PC-9 (cell line): ENCODE measurements around the gene SGSM1. TPM values are rescaled to one million over a fixed set of nuclear protein-coding genes. Genes with fewer than 3 reads are reported as not detected.

ENCODE experiments used
- BruUV-seq: library from RNA; stranded (reverse); fragments of 400-500 nt; replicated peaks from 2 replicates; lab custom pipeline; 2021; lab: Mats Ljungman, UMichigan
- CTCF ChIA-PET: fragments of 300-600 bp; sonication (Branson Sonifier 250); formaldehyde crosslinking; loops from one replicate; lab custom pipeline; 2022; ENCODE audit warnings: antibody characterized with exemption; lab: Charles Lee
- POLR2A ChIA-PET: fragments of 300-600 bp; sonication (Branson Sonifier 250); formaldehyde crosslinking; loops from one replicate; lab custom pipeline; 2022; ENCODE audit warnings: antibody characterized with exemption; ENCODE audit not compliant: unreplicated experiment; lab: Charles Lee
- DNase-seq, 2 experiments: peaks; one replicate each; pipeline versions ENCODE4 v3.0.0 to v3.0.0-alpha.2; 2015 to 2022; ENCODE audit warnings: mixed read lengths in 1 of 2
- H2AFZ ChIP-seq: fragments of 200-600 bp; sonication (generic); 2 replicates; pipeline ENCODE4 v1.8.1; 2017; ENCODE audit warnings: antibody characterized with exemption
- H3F3A ChIP-seq: fragments of 200-600 bp; sonication (generic); 2 replicates; pipeline ENCODE4 v1.8.1; 2017; ENCODE audit warnings: antibody characterized with exemption, mild to moderate bottlenecking, low read depth; ENCODE audit not compliant: insufficient read depth
- H3K27ac ChIP-seq: fragments of 200-600 bp; sonication (generic); 2 replicates; pipeline ENCODE4 v1.6.1; 2016; ENCODE audit warnings: mixed run types
- H3K27me3 ChIP-seq: fragments of 200-600 bp; sonication (generic); 2 replicates; pipeline ENCODE4 v1.6.1; 2016; ENCODE audit warnings: low read depth, mixed run types; ENCODE audit not compliant: insufficient read depth
- H3K36me3 ChIP-seq: fragments of 200-600 bp; sonication (generic); 2 replicates; pipeline ENCODE4 v1.6.1; 2016; ENCODE audit warnings: low read depth, mixed run types
- H3K4me1 ChIP-seq: fragments of 200-600 bp; sonication (generic); replicated peaks from 2 replicates; pipeline ENCODE4 v1.6.1; 2016; ENCODE audit warnings: mixed run types; ENCODE audit not compliant: insufficient read depth
- H3K4me2 ChIP-seq: fragments of 200-600 bp; sonication (generic); 2 replicates; pipeline ENCODE4 v1.6.1; 2017; ENCODE audit warnings: mixed run types
- H3K4me3 ChIP-seq: fragments of 200-600 bp; sonication (generic); 2 replicates; pipeline ENCODE4 v1.6.1; 2016; ENCODE audit warnings: mixed run types
- H3K79me2 ChIP-seq: fragments of 200-600 bp; sonication (generic); 2 replicates; pipeline ENCODE4 v1.6.1; 2017; ENCODE audit warnings: low read depth, mixed run types
- H3K9me2 ChIP-seq: fragments of 200-600 bp; sonication (generic); 2 replicates; pipeline ENCODE4 v1.8.1; 2017; ENCODE audit warnings: mild to moderate bottlenecking; ENCODE audit not compliant: insufficient read depth
- H3K9me3 ChIP-seq: fragments of 200-600 bp; sonication (generic); 2 replicates; pipeline ENCODE4 v1.8.1; 2016; ENCODE audit warnings: low read depth; ENCODE audit not compliant: insufficient read depth
- H4K20me1 ChIP-seq: fragments of 200-600 bp; sonication (generic); 2 replicates; pipeline ENCODE4 v1.8.1; 2017; ENCODE audit not compliant: insufficient read depth
- CTCF ChIP-seq: fragments of 200-600 bp; sonication (generic); conservative IDR thresholded peaks from 2 replicates; pipeline ENCODE4 v1.6.1; 2017; ENCODE audit warnings: mixed run types, antibody characterized with exemption, mild to moderate bottlenecking, moderate library complexity
- EZH2 ChIP-seq: fragments of 200-600 bp; sonication (generic); IDR thresholded peaks from 2 replicates; pipeline ENCODE4 v1.8.0; 2017; ENCODE audit warnings: antibody characterized with exemption, low read depth
- intact Hi-C: fragments of 100-400 bp; cut with micrococcal nuclease; formaldehyde crosslinking; loops from one replicate; pipeline ENCODE4 v1.10.0; 2022; ENCODE audit not compliant: unreplicated experiment
- total RNA-seq: library from RNA; stranded (reverse); gene quantifications from 2 replicates; pipeline ENCODE4 v1.2.3, GENCODE V29; 2021

The SGSM1 gene
- total RNA-seq, 1 experiment from 2014 or later, result 0.48 TPM

DNA sequence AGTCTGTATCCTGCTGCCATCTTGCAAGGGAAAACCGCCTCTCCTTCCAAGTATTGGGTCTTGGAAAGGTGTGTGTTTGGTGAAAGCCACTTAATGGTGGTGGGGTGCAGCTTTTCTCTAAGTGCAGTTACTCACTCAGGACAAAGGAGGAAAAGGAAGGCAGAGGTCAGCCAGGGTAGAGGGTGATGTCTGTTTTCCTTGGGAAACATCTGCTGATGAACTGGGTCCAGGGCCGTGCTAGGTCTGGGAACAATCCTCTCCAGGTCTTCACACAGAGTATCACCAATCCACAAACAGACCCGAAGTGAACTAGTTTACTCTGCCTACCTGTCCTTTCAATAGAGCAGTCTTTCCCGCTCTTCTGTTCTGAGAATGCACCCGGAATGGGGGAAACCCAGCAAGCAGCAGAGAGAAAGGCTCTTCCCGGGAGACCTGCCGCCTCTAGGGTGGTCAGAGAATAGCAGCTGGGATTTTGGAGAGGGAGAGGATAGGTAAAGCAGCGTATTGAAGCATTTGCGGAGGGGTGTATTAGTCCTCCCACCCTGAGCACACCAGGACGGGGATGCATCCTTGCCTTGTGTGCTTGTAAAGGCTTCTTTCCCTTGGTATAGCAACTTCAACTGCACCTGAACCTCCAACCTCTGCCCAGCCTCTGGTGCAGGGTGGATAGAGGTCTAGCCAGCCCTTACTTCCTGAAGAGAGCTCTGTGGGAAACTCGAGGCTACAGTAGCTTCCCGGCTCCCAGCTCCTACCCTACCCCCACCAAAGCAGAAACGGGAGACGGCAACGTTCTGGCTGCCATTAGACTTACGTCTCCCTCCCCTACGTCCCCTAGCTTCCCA is 119.8 kb downstream of the SGSM1 start:
- BruUV-seq, result no TSS peak
- Histone ChIP-seq H3K9me2 (no peaks in the 10 kb centered on the region), H3K4me1 (no peaks in the 10 kb centered on the region), H3K36me3 (no peaks in the 10 kb centered on the region), H3K4me3 (no peak overlapping the region), H3K9me3 (no peaks in the 10 kb centered on the region), H3K79me2 (no peaks in the 10 kb centered on the region), H3K27ac (no peak overlapping the region), H2AFZ (no peak overlapping the region), H3K27me3 (peaks cover 5% of the 10 kb centered on the region), H3K4me2 (no peak overlapping the region), H3F3A (no peaks in the 10 kb centered on the region), H4K20me1 (no peaks in the 10 kb centered on the region)
- no peak for DNase-seq
- POLR2A ChIA-PET, result no interaction called here
- intact Hi-C loops, result no loop called here
- TF ChIP-seq CTCF, result no peak
- TF ChIP-seq EZH2, result no peak
- CTCF ChIA-PET, result no interaction called here

DNA sequence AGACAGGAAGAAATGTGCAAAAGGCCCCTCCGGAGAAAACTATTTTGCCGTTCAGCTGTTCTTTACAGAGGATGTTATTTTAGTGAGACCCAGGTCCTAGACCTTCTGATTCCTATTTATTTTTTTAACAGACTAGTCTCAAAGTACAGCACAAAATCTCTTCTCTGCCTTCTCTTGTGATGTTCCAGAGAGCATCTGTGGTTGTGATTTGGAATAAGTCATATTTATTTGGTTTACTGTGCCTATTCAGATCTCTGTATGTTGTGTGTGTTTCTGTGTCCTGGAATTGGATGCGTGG is 120.4 kb downstream of the SGSM1 start:
- BruUV-seq, result no TSS peak
- Histone ChIP-seq H3K9me2 (no peaks in the 10 kb centered on the region), H3K36me3 (no peaks in the 10 kb centered on the region), H3K9me3 (no peaks in the 10 kb centered on the region), H3K4me3 (no peak overlapping the region), H3F3A (no peaks in the 10 kb centered on the region), H3K4me2 (no peak overlapping the region), H2AFZ (no peak overlapping the region), H3K27ac (no peak overlapping the region), H4K20me1 (no peaks in the 10 kb centered on the region), H3K79me2 (no peaks in the 10 kb centered on the region), H3K4me1 (no peaks in the 10 kb centered on the region), H3K27me3 (peaks cover 11% of the 10 kb centered on the region)
- POLR2A ChIA-PET, result no interaction called here
- CTCF ChIA-PET, result no interaction called here
- no peak for DNase-seq
- TF ChIP-seq CTCF, result no peak
- no peak for TF ChIP-seq EZH2
- intact Hi-C loops, result no loop called here

DNA sequence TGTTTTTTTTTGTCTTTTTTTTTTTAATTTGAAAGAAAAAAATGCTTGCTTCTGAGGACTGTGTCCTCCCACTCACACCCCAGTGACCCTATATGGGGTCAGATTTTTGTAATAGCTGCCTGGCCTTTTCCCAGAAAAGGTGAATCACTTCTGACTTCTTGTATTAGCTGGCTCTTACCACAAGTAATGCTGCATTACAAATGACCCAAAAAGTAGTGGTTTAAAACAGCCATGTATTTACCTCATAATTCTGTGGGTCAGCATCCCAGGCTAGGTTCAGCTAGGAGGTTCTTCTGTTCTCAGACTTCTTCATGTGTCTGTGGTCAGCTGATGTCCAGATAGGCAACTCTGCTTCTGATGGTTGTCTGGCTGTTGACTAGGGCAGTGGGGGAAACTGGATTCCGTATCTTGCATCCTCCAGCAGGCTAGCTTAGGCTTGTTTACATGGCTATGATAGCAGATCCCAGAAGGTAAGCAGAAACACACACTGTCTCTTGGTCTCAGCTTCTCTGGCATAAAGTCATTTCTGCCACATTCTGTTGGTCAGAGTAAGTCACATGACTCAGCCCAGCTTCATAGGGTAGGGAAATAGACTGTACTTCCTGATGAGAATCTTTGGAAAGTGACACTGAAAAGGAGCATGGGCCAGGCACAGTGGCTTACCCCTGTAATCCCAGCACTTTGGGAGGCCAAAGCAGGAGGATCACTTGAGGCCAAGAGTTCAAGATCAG is 121.0 kb downstream of the SGSM1 start:
- Histone ChIP-seq H3K4me3 (no peak overlapping the region), H2AFZ (no peak overlapping the region), H3K27ac (no peak overlapping the region), H3K9me2 (no peaks in the 10 kb centered on the region), H3K27me3 (peaks cover 17% of the 10 kb centered on the region), H3K36me3 (no peaks in the 10 kb centered on the region), H3K79me2 (no peaks in the 10 kb centered on the region), H3K4me2 (no peak overlapping the region), H3K4me1 (no peaks in the 10 kb centered on the region), H3K9me3 (no peaks in the 10 kb centered on the region), H4K20me1 (no peaks in the 10 kb centered on the region), H3F3A (no peaks in the 10 kb centered on the region)
- BruUV-seq, result no TSS peak
- DNase-seq, result no peak
- POLR2A ChIA-PET, result no interaction called here
- CTCF ChIA-PET, result no interaction called here
- intact Hi-C loops, result no loop called here
- TF ChIP-seq CTCF, result no peak
- no peak for TF ChIP-seq EZH2
